ENCODE measurements around the gene AKR1C1. TPM values are rescaled to one million over a fixed set of nuclear protein-coding genes. Genes with fewer than 3 reads are reported as not detected.

AKR1C1 gene
- total and polyA plus RNA-seq, 2 of the 13 experiments (the other 11 are each of a cell fraction or from before 2014, with no cell fraction given): 948 to 2,238 TPM

DNA sequence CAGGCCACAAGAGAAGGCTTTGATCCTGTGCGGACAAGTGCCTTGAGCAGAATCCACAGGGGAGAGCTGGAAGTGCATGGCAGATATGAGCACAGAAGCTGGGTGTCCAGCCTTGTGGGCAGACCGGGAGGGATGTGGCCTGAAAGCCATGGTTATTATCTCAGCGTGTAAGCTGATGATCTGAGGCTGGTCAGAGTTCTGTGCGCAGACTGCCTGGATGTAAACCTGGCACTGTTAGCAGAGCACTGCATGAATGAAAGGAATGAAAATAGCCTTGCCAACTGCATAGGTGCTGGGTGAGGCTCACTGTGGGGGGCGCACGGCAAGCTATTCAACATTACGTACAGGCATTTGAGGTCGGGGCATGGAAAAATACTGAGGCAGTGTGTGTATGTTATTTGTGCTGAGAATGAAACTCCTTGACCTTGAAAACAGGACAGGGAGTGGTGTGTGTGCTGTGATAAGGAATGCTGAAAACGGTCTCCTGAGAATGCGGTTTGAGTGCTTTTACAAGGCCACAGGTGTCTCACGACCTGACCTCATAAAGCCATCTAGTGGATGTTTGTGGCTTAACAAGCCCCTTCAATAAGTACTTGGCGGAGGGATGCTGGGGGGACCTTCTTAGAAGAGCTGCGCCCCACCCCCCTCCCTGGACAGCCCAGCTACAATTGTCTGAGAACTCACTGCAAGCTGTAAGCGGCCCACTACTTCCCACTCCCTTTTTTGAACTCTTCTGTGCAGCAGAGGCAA, 18.7 kb downstream of the AKR1C1 start (continued):
- TF ChIP-seq, protein P1, sequence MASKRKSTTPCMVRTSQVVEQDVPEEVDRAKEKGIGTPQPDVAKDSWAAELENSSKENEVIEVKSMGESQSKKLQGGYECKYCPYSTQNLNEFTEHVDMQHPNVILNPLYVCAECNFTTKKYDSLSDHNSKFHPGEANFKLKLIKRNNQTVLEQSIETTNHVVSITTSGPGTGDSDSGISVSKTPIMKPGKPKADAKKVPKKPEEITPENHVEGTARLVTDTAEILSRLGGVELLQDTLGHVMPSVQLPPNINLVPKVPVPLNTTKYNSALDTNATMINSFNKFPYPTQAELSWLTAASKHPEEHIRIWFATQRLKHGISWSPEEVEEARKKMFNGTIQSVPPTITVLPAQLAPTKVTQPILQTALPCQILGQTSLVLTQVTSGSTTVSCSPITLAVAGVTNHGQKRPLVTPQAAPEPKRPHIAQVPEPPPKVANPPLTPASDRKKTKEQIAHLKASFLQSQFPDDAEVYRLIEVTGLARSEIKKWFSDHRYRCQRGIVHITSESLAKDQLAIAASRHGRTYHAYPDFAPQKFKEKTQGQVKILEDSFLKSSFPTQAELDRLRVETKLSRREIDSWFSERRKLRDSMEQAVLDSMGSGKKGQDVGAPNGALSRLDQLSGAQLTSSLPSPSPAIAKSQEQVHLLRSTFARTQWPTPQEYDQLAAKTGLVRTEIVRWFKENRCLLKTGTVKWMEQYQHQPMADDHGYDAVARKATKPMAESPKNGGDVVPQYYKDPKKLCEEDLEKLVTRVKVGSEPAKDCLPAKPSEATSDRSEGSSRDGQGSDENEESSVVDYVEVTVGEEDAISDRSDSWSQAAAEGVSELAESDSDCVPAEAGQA (IDR thresholded peaks at IDR 0.05; ENCODE audit: low read depth): no peak
- TF ChIP-seq, protein P1 (CRISPR knock-in tag; IDR thresholded peaks at IDR 0.05; ENCODE audit: borderline replicate concordance): no peak
- TF ChIP-seq ATF4 (CRISPR knock-in tag; IDR thresholded peaks at IDR 0.05) (peak in 1 of 2 experiments; percentile 33; a peak in 1 of 4 replicates), HNRNPH1 (optimal IDR thresholded peaks at IDR 0.05; ENCODE audit: low read depth, low read length) (peak; percentile 86), ZNF605 (CRISPR knock-in tag; IDR thresholded peaks at IDR 0.05) (peak; percentile 59; the same call in 1 of the 2 replicates), AGO1 (IDR thresholded peaks at IDR 0.05; ENCODE audit: low read depth, low read length, poor library complexity, severe bottlenecking) (peak; percentile 61), ZNF556 (CRISPR knock-in tag; IDR thresholded peaks at IDR 0.05; ENCODE audit: borderline replicate concordance) (peak; percentile 49; the same call in 1 of the 2 replicates)

All from HepG2 (cell line).